GM19240 (cell line): Measurements from ENCODE around the gene SYT2.
"Not testable (repeated sequence)": the region's sequence is repeated elsewhere in the genome, so short reads cannot be mapped to it uniquely, and the experiment has no call there.

Source experiments
- DNase-seq: peaks from one replicate; pipeline ENCODE4 v3.0.0; 2011; ENCODE audit warnings: low spot score; ENCODE audit not compliant: insufficient read length

Gene SYT2

GRCh38 chr1:202593845-202594244 is 116.4 kb downstream of the SYT2 start:
- DNase-seq: no peak

- no peak for DNase-seq
Observed at GRCh38 chr1:202592146-202592545, 118.1 kb downstream of the SYT2 start.

- no peak for DNase-seq
Observed at GRCh38 chr1:202591515-202591914, 118.7 kb downstream of the SYT2 start.

- no peak for DNase-seq
Observed at GRCh38 chr1:202590975-202591411, 119.3 kb downstream of the SYT2 start.

- no peak for DNase-seq
Observed at GRCh38 chr1:202590126-202590525, 120.1 kb downstream of the SYT2 start.

GRCh38 chr1:202589190-202589930 is 120.9 kb downstream of the SYT2 start:
- no peak for DNase-seq

GRCh38 chr1:202588503-202589189 is 121.6 kb downstream of the SYT2 start:
- no peak for DNase-seq

GRCh38 chr1:202587859-202588485 is 122.3 kb downstream of the SYT2 start:
- no peak for DNase-seq

- DNase-seq: no peak
Observed at GRCh38 chr1:202586871-202587270, 123.4 kb downstream of the SYT2 start.

- no peak for DNase-seq
Observed at GRCh38 chr1:202586018-202586821, 124.0 kb downstream of the SYT2 start.

GRCh38 chr1:202585590-202585933 is 124.7 kb downstream of the SYT2 start:
- DNase-seq: no peak

GRCh38 chr1:202584707-202585589 is 125.3 kb downstream of the SYT2 start:
- no peak for DNase-seq

GRCh38 chr1:202582350-202582749 is 127.9 kb downstream of the SYT2 start:
- DNase-seq: not testable (repeated sequence)

- no peak for DNase-seq
Observed at GRCh38 chr1:202580619-202581018, 129.6 kb downstream of the SYT2 start.

GRCh38 chr1:202579806-202580205 is 130.4 kb downstream of the SYT2 start:
- no peak for DNase-seq

GRCh38 chr1:202578565-202578964 is 131.7 kb downstream of the SYT2 start:
- no peak for DNase-seq

GRCh38 chr1:202578001-202578504 is 132.2 kb downstream of the SYT2 start:
- no peak for DNase-seq

GRCh38 chr1:202577381-202577780 is 132.9 kb downstream of the SYT2 start:
- no peak for DNase-seq

GRCh38 chr1:202576816-202577215 is 133.4 kb downstream of the SYT2 start:
- DNase-seq: no peak

GRCh38 chr1:202575918-202576653 is 134.2 kb downstream of the SYT2 start:
- DNase-seq: no peak
